ENCODE data around the gene AUTS2. TPM values are rescaled to one million over a fixed set of nuclear protein-coding genes. Genes with fewer than 3 reads are reported as not detected.

The AUTS2 gene
- total RNA-seq, 4 donors from 2014 or later = 29.8 to 114 (median 59.4) TPM

- TF ChIP-seq EP300 (IDR thresholded peaks at IDR 0.05; ENCODE audit: low read depth) = no peak
- TF ChIP-seq CTCF (IDR thresholded peaks at IDR 0.05) = no peak
- no peak for TF ChIP-seq POLR2A (IDR thresholded peaks at IDR 0.05)
- no peak for TF ChIP-seq POLR2AphosphoS5 (IDR thresholded peaks at IDR 0.05)
- in situ Hi-C loops (cut with MboI; ENCODE audit: low pct_ligation_motif_present in 1 of 4, low pct_unique_long_range_greater_than_20kb in 1 of 4, low sequenced_read_pairs in 3 of 4) = no loop called here
- 78 to 85% methylated on average over 3 of the region's 3 CpGs for WGBS, 2 donors (ENCODE audit: low coverage in 1 of 2)
Measured at GRCh38 chr7:69754476-69754875, 156.2 kb downstream of the AUTS2 start.

GRCh38 chr7:69756235-69756634 is 158.0 kb downstream of the AUTS2 start:
- WGBS, 2 donors (ENCODE audit: low coverage in 1 of 2) = 74 to 86% methylated on average over 1 of the region's 1 CpG
- TF ChIP-seq POLR2A (IDR thresholded peaks at IDR 0.05) (no peak), CTCF (IDR thresholded peaks at IDR 0.05) (no peak), POLR2AphosphoS5 (IDR thresholded peaks at IDR 0.05) (no peak), EP300 (IDR thresholded peaks at IDR 0.05; ENCODE audit: low read depth) (no peak)
- Histone ChIP-seq H3K4me3 (no peak overlapping the region), H3K9me3 (no peaks in the 10 kb centered on the region), H3K36me3 (no peaks in the 10 kb centered on the region), H3K27me3 (no peaks in the 10 kb centered on the region), H3K4me1 (peaks cover 0 to 9% (median 0%) of the 10 kb centered on the region in 4 donors), H3K27ac (no peak overlapping the region)
- DNase-seq = no peak
- in situ Hi-C loops (cut with MboI; ENCODE audit: low pct_ligation_motif_present in 1 of 4, low pct_unique_long_range_greater_than_20kb in 1 of 4, low sequenced_read_pairs in 3 of 4) (no loop called here), intact Hi-C loops (cut with DNase I; ENCODE audit: low total_unique reads) (no loop called here)

More at GRCh38 chr7:69754476-69754875, 156.2 kb downstream of the AUTS2 start:
- intact Hi-C loops (cut with DNase I; ENCODE audit: low total_unique reads) = no loop called here
- no peaks in the 10 kb centered on the region for H3K27me3 ChIP-seq
- H3K9me3 ChIP-seq = no peaks in the 10 kb centered on the region
- no peak overlapping the region for H3K4me3 ChIP-seq
- no peaks in the 10 kb centered on the region for H3K36me3 ChIP-seq
- H3K4me1 ChIP-seq = peaks cover 0 to 9% (median 0%) of the 10 kb centered on the region in 4 donors
- H3K27ac ChIP-seq = no peak overlapping the region
- no peak for DNase-seq

- intact Hi-C loops (cut with DNase I; ENCODE audit: low total_unique reads) = no loop called here
- in situ Hi-C loops (cut with MboI; ENCODE audit: low pct_ligation_motif_present in 1 of 4, low pct_unique_long_range_greater_than_20kb in 1 of 4, low sequenced_read_pairs in 3 of 4) = no loop called here
- 73 to 79% methylated on average over 1 of the region's 1 CpG for WGBS, 2 donors (ENCODE audit: low coverage in 1 of 2)
- Histone ChIP-seq H3K4me1 (peaks cover 0 to 9% (median 0%) of the 10 kb centered on the region in 4 donors), H3K9me3 (no peaks in the 10 kb centered on the region), H3K4me3 (no peak overlapping the region), H3K36me3 (no peaks in the 10 kb centered on the region), H3K27me3 (no peaks in the 10 kb centered on the region), H3K27ac (no peak overlapping the region)
- no peak for DNase-seq
- TF ChIP-seq CTCF (IDR thresholded peaks at IDR 0.05) (no peak), POLR2AphosphoS5 (IDR thresholded peaks at IDR 0.05) (no peak), POLR2A (IDR thresholded peaks at IDR 0.05) (no peak), EP300 (IDR thresholded peaks at IDR 0.05; ENCODE audit: low read depth) (no peak)
Measured at GRCh38 chr7:69757528-69757927, 159.3 kb downstream of the AUTS2 start.

DNA sequence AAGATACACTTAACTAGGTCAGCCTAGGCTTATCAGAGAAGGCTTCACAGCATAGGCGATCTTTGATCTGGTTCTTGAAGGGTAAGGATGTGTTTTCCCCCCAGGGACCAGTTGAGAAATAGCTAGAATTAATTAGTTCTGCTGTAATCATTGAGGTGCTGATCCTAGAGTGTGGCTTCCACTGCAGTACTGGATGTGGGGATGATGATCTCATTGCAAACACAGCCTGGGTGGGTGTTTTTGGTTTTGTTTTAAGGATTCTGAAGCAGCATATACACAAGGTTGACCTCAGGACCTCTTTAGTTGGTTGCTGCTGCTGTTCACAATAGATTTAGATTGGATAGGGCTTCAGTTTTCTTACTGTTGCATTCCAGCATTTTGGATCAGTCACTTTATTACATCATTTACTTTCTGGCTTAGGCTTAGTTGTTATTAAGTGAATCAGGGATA is 159.7 kb downstream of the AUTS2 start:
- no peaks in the 10 kb centered on the region for H3K36me3 ChIP-seq
- no peak for DNase-seq
- intact Hi-C loops (cut with DNase I; ENCODE audit: low total_unique reads) (no loop called here), in situ Hi-C loops (cut with MboI; ENCODE audit: low pct_ligation_motif_present in 1 of 4, low pct_unique_long_range_greater_than_20kb in 1 of 4, low sequenced_read_pairs in 3 of 4) (no loop called here)
- no peak overlapping the region for H3K4me3 ChIP-seq
- WGBS, 2 donors (ENCODE audit: low coverage in 1 of 2) = 33 to 42% methylated on average over 1 of the region's 1 CpG
- no peak overlapping the region for H3K27ac ChIP-seq
- H3K27me3 ChIP-seq = no peaks in the 10 kb centered on the region
- H3K4me1 ChIP-seq = peaks cover 0 to 9% (median 0%) of the 10 kb centered on the region in 4 donors
- no peak for TF ChIP-seq POLR2AphosphoS5 (IDR thresholded peaks at IDR 0.05)
- TF ChIP-seq EP300 (IDR thresholded peaks at IDR 0.05; ENCODE audit: low read depth) = no peak
- no peak for TF ChIP-seq CTCF (IDR thresholded peaks at IDR 0.05)
- no peak for TF ChIP-seq POLR2A (IDR thresholded peaks at IDR 0.05)
- H3K9me3 ChIP-seq = no peaks in the 10 kb centered on the region
